Thyroid gland (tissue), 4 donors: ENCODE results near the gene ALOXE3.

ENCODE experiments used
- CTCF ChIP-seq, 6 experiments: fragments of 200-600 bp in 3 of 6; fragments of 450-650 bp in 3 of 6; sonication (generic) in 3 of 6; IDR thresholded peaks; one replicate each; pipeline ENCODE4 v1.5.1; 2016 to 2019; ENCODE audit warnings: antibody characterized with exemption in 6 of 6, mild to moderate bottlenecking in 2 of 6, inconsistent platforms in 1 of 6, moderate library complexity in 1 of 6
- POLR2A ChIP-seq, 2 donors: fragments of 450-650 bp; IDR thresholded peaks; one replicate each; pipeline ENCODE4 v1.6.1; 2017; ENCODE audit warnings: antibody characterized with exemption in 2 of 2, mild to moderate bottlenecking in 2 of 2, moderate library complexity in 1 of 2

- TF ChIP-seq CTCF (IDR thresholded peaks at IDR 0.05), result no peak
- no peak for TF ChIP-seq POLR2A (IDR thresholded peaks at IDR 0.05)
Observed at GRCh38 chr17:8133399-8133798, 15.1 kb upstream of the ALOXE3 start.
